H9 (cell line): Measurements from ENCODE around the gene CDR2L. TPM values are rescaled to one million over a fixed set of nuclear protein-coding genes. Genes with fewer than 3 reads are reported as not detected.

ENCODE experiments used
- DNase-seq: peaks from one replicate; pipeline ENCODE4 v3.0.0-alpha.2; 2017
- H2AFZ ChIP-seq: one replicate; pipeline ENCODE4 v1.6.1; 2013; ENCODE audit warnings: mild to moderate bottlenecking, low read length, control low read depth, moderate library complexity
- H2AK5ac ChIP-seq: 2 replicates; pipeline ENCODE4 v1.6.1; 2013; ENCODE audit warnings: low read length, control low read depth, mixed read lengths; ENCODE audit not compliant: insufficient read length
- H2BK120ac ChIP-seq: one replicate; pipeline ENCODE4 v1.6.1; 2013; ENCODE audit warnings: low read depth, mild to moderate bottlenecking, low read length, control low read depth, inconsistent platforms; ENCODE audit not compliant: poor library complexity, severe bottlenecking
- H2BK12ac ChIP-seq: 2 replicates; pipeline ENCODE4 v1.6.1; 2013; ENCODE audit warnings: low read length, control low read depth, mixed read lengths, low read depth; ENCODE audit not compliant: insufficient read length
- H2BK15ac ChIP-seq: 2 replicates; pipeline ENCODE4 v1.6.1; 2013; ENCODE audit warnings: low read depth, low read length, control low read depth
- H2BK20ac ChIP-seq: one replicate; pipeline ENCODE4 v1.6.1; 2013; ENCODE audit warnings: low read depth, mild to moderate bottlenecking, low read length, control low read depth, inconsistent platforms; ENCODE audit not compliant: poor library complexity, severe bottlenecking
- H2BK5ac ChIP-seq: 2 replicates; pipeline ENCODE4 v1.6.1; 2013; ENCODE audit warnings: low read length, control low read depth, mixed read lengths; ENCODE audit not compliant: insufficient read length
- H3K14ac ChIP-seq: 2 replicates; pipeline ENCODE4 v1.6.1; 2013; ENCODE audit warnings: low read length, control low read depth; ENCODE audit not compliant: insufficient read depth
- H3K18ac ChIP-seq: 2 replicates; pipeline ENCODE4 v1.6.1; 2013; ENCODE audit warnings: low read depth, mild to moderate bottlenecking, mixed read lengths, low read length, control low read depth; ENCODE audit not compliant: insufficient read length
- H3K23ac ChIP-seq: 2 replicates; pipeline ENCODE4 v1.6.1; 2013; ENCODE audit warnings: low read length, control low read depth, mixed read lengths, low read depth; ENCODE audit not compliant: insufficient read length
- H3K23me2 ChIP-seq: 2 replicates; pipeline ENCODE4 v1.6.1; 2013; ENCODE audit warnings: low read depth, mild to moderate bottlenecking, mixed read lengths, low read length, control low read depth; ENCODE audit not compliant: insufficient read length, poor library complexity, severe bottlenecking
- H3K27ac ChIP-seq: 2 replicates; pipeline ENCODE4 v1.5.1; 2013; ENCODE audit warnings: low read length, control low read depth, mixed read lengths, low read depth; ENCODE audit not compliant: insufficient read length
- H3K27me3 ChIP-seq: 2 replicates; pipeline ENCODE4 v1.6.1; 2013; ENCODE audit warnings: low read length, control low read depth, inconsistent platforms; ENCODE audit not compliant: insufficient read depth
- H3K4ac ChIP-seq: 2 replicates; pipeline ENCODE4 v1.6.1; 2013; ENCODE audit warnings: low read depth, mild to moderate bottlenecking, control low read depth, inconsistent platforms, low read length, moderate library complexity
- H3K4me1 ChIP-seq: 2 replicates; pipeline ENCODE4 v1.6.1; 2013; ENCODE audit warnings: low read length, control low read depth, inconsistent platforms; ENCODE audit not compliant: insufficient read depth
- H3K4me2 ChIP-seq: 2 replicates; pipeline ENCODE4 v1.6.1; 2013; ENCODE audit warnings: low read length, control low read depth, mixed read lengths; ENCODE audit not compliant: insufficient read length, insufficient read depth
- H3K56ac ChIP-seq: 2 replicates; pipeline ENCODE4 v1.6.1; 2013; ENCODE audit warnings: low read depth, mild to moderate bottlenecking, mixed read lengths, low read length, control low read depth; ENCODE audit not compliant: insufficient read length
- H3K79me1 ChIP-seq: 2 replicates; pipeline ENCODE4 v1.6.1; 2013; ENCODE audit warnings: low read depth, mild to moderate bottlenecking, moderate library complexity, low read length, control low read depth, inconsistent platforms; ENCODE audit not compliant: insufficient read depth, poor library complexity, severe bottlenecking
- H3K79me2 ChIP-seq: 2 replicates; pipeline ENCODE4 v1.6.1; 2013; ENCODE audit warnings: low read length, control low read depth, inconsistent platforms; ENCODE audit not compliant: insufficient read depth
- H3K9ac ChIP-seq: 2 replicates; pipeline ENCODE4 v1.6.1; 2013; ENCODE audit warnings: low read length, control low read depth, mixed read lengths; ENCODE audit not compliant: insufficient read length; ENCODE audit errors: extremely low read depth
- H3K9me3 ChIP-seq: one replicate; pipeline ENCODE4 v1.6.1; 2013; ENCODE audit warnings: low read depth, low read length, inconsistent platforms; ENCODE audit not compliant: control insufficient read depth
- H3T11ph ChIP-seq: one replicate; pipeline ENCODE4 v1.6.1; 2013; ENCODE audit warnings: mild to moderate bottlenecking, low read length, control low read depth, inconsistent platforms
- H4K20me1 ChIP-seq: one replicate; pipeline ENCODE4 v1.6.1; 2013; ENCODE audit not compliant: control insufficient read depth, insufficient read length, insufficient read depth
- H4K5ac ChIP-seq: 2 replicates; pipeline ENCODE4 v1.6.1; 2013; ENCODE audit warnings: low read depth, mild to moderate bottlenecking, mixed read lengths, low read length, control low read depth; ENCODE audit not compliant: insufficient read length
- H4K8ac ChIP-seq: replicated peaks from 2 replicates; pipeline ENCODE4 v1.6.1; 2013; ENCODE audit warnings: low read length, control low read depth, mixed read lengths, low read depth; ENCODE audit not compliant: insufficient read length
- H4K91ac ChIP-seq: 2 replicates; pipeline ENCODE4 v1.6.1; 2013; ENCODE audit warnings: low read depth, mild to moderate bottlenecking, moderate library complexity, mixed read lengths, low read length, control low read depth; ENCODE audit not compliant: insufficient read length
- H3K27ac Mint-ChIP-seq, 3 experiments: 2 replicates in 2 of 3; 3 replicates in 1 of 3; pipeline ENCODE4 v1.8.0; 2020 to 2021; ENCODE audit warnings: mixed read lengths in 3 of 3, mild to moderate bottlenecking in 1 of 3, moderate library complexity in 1 of 3
- H3K27me3 Mint-ChIP-seq: 2 replicates; pipeline ENCODE4 v1.8.0; 2021; ENCODE audit warnings: low read depth, mild to moderate bottlenecking, moderate library complexity, mixed read lengths
- H3K36me3 Mint-ChIP-seq, 3 experiments: 2 replicates in 2 of 3; 3 replicates in 1 of 3; pipeline ENCODE4 v1.8.0; 2020 to 2021; ENCODE audit warnings: low read depth in 3 of 3, mixed read lengths in 3 of 3; ENCODE audit not compliant: insufficient read depth in 1 of 3
- H3K4me1 Mint-ChIP-seq, 2 experiments: 2 replicates each; pipeline ENCODE4 v1.8.0; 2020; ENCODE audit warnings: mixed read lengths in 2 of 2
- H3K4me3 Mint-ChIP-seq, 2 experiments: 2 replicates in 1 of 2; 3 replicates in 1 of 2; pipeline ENCODE4 v1.8.0; 2020 to 2021; ENCODE audit warnings: mild to moderate bottlenecking in 2 of 2, mixed read lengths in 2 of 2, moderate library complexity in 1 of 2
- H3K9me3 Mint-ChIP-seq, 2 experiments: 2 replicates in 1 of 2; 3 replicates in 1 of 2; pipeline ENCODE4 v1.8.0; 2020; ENCODE audit warnings: mild to moderate bottlenecking in 2 of 2, mixed read lengths in 2 of 2, moderate library complexity in 1 of 2
- CTCF ChIP-seq: fragments of 200-600 bp; sonication (generic); conservative IDR thresholded peaks from 3 replicates; pipeline ENCODE4 v1.8.0; 2021; ENCODE audit warnings: antibody characterized with exemption, mild to moderate bottlenecking
- WGBS: extraction: QIAGEN DNeasy Blood & Tissue Kit; methylation state at CpG from one replicate; pipeline ENCODE4 v1.1.7; 2013; ENCODE audit warnings: missing lambda C conversion rate, low lambda C conversion rate, mixed read lengths; ENCODE audit not compliant: insufficient read length; ENCODE audit errors: extremely low coverage; 5-methylcytosine and 5-hydroxymethylcytosine counted together
- total RNA-seq: library from RNA; stranded (reverse); gene quantifications from 2 replicates; pipeline ENCODE4 v1.2.1, GENCODE V29; 2021

CDR2L gene
- total RNA-seq, 1 experiment from 2014 or later: 23.3 TPM

GRCh38 chr17:75039238-75039637 lies 51.8 kb downstream of the CDR2L start:
- Histone ChIP-seq H3K56ac (no peak overlapping the region), H3T11ph (no peak overlapping the region), H3K18ac (no peak overlapping the region), H3K14ac (no peak overlapping the region), H2AFZ (no peak overlapping the region), H2BK120ac (no peak overlapping the region), H2AK5ac (no peak overlapping the region), H4K8ac (no peak overlapping the region), H3K23me2 (peaks cover 3% of the 10 kb centered on the region), H2BK15ac (no peak overlapping the region), H4K20me1 (no peaks in the 10 kb centered on the region), H3K27ac (no peak overlapping the region), H2BK20ac (no peak overlapping the region), H2BK12ac (no peak overlapping the region), H3K4me2 (no peak overlapping the region), H3K4me1 (peaks cover 7% of the 10 kb centered on the region; the same call in 1 of the 2 replicates), H3K79me1 (no peaks in the 10 kb centered on the region), H3K4ac (no peak overlapping the region), H3K23ac (no peak overlapping the region), H3K27me3 (no peaks in the 10 kb centered on the region), H4K91ac (no peak overlapping the region), H3K9me3 (no peaks in the 10 kb centered on the region), H3K79me2 (no peaks in the 10 kb centered on the region), H2BK5ac (no peak overlapping the region), H3K9ac (no peak overlapping the region), H4K5ac (no peak overlapping the region)
- Mint-ChIP-seq H3K27ac (no peak overlapping the region), H3K27me3 (no peaks in the 10 kb centered on the region; the same call in 1 of the 2 replicates), H3K9me3 (peaks cover 0 to 3% of the 10 kb centered on the region in 2 experiments; a peak in 1 of 5 replicates), H3K4me3 (no peak overlapping the region), H3K4me1 (peaks cover 26 to 38% of the 10 kb centered on the region in 2 experiments), H3K36me3 (peaks cover 29 to 48% (median 46%) of the 10 kb centered on the region in 3 experiments)
- WGBS: no CpG with 5 or more reads among the region's 5 CpGs
- TF ChIP-seq CTCF: no peak
- DNase-seq: no peak
